AG04449 (cell line): ENCODE results near the gene ASB1.

Experiments
- CTCF ChIA-PET: fragments of 350-600 bp; formaldehyde crosslinking; extraction: SDS; loops from one replicate; lab custom pipeline; 2021; ENCODE audit warnings: antibody characterized with exemption; lab: Yijun Ruan, JAX
- POLR2A ChIA-PET: fragments of 400-600, 350-600 bp; formaldehyde crosslinking; extraction: SDS; loops from one replicate; lab custom pipeline; 2020; ENCODE audit warnings: antibody characterized with exemption, inconsistent platforms; lab: Yijun Ruan, JAX
- DNase-seq: peaks from one replicate; pipeline ENCODE4 v3.0.0-alpha.2; 2010; ENCODE audit warnings: low read depth, low spot score
- H3K4me3 ChIP-seq: 2 replicates; pipeline ENCODE4 v1.5.1; 2011; ENCODE audit warnings: low read depth, mild to moderate bottlenecking, control low read depth, low read length
- TF ChIP-seq, protein P1 (sequence below): IDR thresholded peaks from one replicate; pipeline ENCODE4 v1.5.1; 2011; ENCODE audit warnings: mild to moderate bottlenecking, moderate library complexity, low read length, control low read depth, inconsistent platforms; ENCODE audit not compliant: insufficient read depth; ENCODE audit errors: missing control alignments

Gene ASB1

GRCh38 chr2:238493880-238494572, 67.3 kb downstream of the ASB1 start:
- TF ChIP-seq, protein P1, sequence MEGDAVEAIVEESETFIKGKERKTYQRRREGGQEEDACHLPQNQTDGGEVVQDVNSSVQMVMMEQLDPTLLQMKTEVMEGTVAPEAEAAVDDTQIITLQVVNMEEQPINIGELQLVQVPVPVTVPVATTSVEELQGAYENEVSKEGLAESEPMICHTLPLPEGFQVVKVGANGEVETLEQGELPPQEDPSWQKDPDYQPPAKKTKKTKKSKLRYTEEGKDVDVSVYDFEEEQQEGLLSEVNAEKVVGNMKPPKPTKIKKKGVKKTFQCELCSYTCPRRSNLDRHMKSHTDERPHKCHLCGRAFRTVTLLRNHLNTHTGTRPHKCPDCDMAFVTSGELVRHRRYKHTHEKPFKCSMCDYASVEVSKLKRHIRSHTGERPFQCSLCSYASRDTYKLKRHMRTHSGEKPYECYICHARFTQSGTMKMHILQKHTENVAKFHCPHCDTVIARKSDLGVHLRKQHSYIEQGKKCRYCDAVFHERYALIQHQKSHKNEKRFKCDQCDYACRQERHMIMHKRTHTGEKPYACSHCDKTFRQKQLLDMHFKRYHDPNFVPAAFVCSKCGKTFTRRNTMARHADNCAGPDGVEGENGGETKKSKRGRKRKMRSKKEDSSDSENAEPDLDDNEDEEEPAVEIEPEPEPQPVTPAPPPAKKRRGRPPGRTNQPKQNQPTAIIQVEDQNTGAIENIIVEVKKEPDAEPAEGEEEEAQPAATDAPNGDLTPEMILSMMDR, result no peak
- DNase-seq, result no peak
- ChIA-PET CTCF (interaction anchor here (1.1 to 3.8 kb wide), 5 partner anchors 10 to 123 kb away, joined by 3 to 19 read pairs (median 7); no protein-coding TSS in a partner anchor), POLR2A (no interaction called here)
- H3K4me3 ChIP-seq, result no peak overlapping the region

GRCh38 chr2:238494573-238494961, 67.8 kb downstream of the ASB1 start:
- TF ChIP-seq, protein P1, result no peak
- H3K4me3 ChIP-seq, result no peak overlapping the region
- ChIA-PET CTCF (interaction anchor here (1.4 to 3.8 kb wide), 3 partner anchors 14 to 124 kb away, joined by 4 to 19 read pairs (median 7); no protein-coding TSS in a partner anchor), POLR2A (no interaction called here)
- no peak for DNase-seq

DNA sequence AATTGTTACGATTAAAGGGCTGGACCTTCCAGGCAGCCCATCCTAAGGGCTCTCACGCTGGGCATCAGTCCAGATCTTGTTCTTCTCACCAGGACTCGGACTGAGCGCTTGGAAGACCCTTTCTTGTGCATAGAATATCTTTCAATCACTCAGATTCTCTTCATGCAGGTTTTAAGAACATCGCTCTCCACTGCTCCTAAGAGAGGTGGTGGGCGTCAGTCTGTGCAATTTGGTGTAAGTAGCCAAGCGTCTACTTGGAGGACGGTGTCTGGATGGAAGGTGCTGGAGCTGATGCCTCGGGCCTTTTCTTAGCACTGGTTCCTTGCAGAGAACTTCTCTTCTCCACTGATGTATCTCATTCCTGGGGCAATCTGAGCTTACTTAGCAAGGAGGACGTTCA, 68.7 kb downstream of the ASB1 start:
- CTCF ChIA-PET, result interaction anchor here (0.6 to 3.8 kb wide), 3 partner anchors 11 to 18 kb away, joined by 3 to 19 read pairs (median 4); no protein-coding TSS in a partner anchor

DNA sequence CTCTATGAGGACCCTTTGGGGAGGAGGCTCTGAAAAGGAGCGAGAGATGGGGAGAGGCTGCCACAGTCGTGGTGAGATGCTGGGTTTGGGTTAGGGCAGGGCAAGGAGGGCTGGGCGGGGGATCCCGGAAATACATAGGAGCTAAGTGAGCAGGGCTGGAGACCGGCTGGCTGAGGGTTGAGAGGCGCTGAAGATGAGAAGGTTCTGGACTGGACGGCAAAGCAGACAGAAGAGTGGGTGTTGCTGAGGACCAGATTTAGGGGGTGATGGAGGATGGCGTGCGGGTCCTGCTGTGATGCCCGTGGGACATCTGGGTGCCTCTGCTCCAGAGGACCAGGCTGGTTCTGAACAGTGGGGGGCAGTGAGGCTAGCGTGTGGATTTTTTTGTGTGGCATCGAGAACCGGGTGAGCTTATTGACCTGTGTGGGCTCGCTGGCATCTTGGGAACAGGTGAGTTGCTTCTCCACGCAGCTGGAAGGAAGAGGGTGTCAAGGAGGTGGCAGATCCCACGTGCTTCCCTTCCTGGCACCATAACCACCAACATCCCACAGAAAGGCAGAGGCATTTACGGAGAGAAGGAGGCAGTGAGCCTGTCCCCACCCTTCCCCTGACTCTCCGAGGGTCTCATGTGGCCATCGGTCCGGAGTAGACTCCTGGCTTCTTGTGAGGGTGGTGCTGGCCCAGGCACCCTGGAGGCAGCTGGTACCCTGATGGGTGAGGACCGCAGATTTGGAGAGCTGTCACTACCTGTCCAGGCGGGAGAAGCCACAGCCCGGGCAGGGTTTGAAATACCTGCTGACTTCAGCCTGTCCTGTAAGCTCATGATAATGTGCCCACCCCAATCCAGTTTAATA, 70.3 kb downstream of the ASB1 start:
- no peak overlapping the region for H3K4me3 ChIP-seq
- ChIA-PET POLR2A (no interaction called here), CTCF (interaction anchor here (0.7 to 1.7 kb wide), 2 partner anchors 15 to 288 kb away, joined by 3 to 11 read pairs; no protein-coding TSS in a partner anchor)
- no peak for DNase-seq
- TF ChIP-seq, protein P1, result no peak

More for the DNA sequence above, 68.7 kb downstream of the ASB1 start:
- H3K4me3 ChIP-seq, result no peak overlapping the region
- TF ChIP-seq, protein P1, result no peak
- POLR2A ChIA-PET, result no interaction called here
- no peak for DNase-seq

DNA sequence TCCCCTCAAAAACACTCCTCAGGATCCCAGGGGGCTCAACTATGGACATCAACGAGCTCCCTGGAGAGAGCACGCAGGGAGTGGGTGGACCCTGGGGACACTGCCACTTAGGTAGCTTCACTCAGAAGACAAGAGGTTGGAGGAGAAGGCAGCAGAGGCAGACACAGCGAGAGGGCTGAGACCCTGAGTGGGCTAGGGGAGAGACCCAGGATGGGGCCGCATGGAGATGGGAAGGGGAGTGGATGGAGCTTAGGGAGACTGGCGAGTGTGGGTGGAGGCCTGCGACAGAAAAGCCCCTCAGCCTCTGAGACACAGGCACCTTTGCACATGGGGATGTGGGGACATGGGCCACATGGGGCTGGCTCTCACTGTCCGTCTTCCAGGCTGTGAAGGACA, 70.9 kb downstream of the ASB1 start:
- ChIA-PET CTCF (interaction anchor here (0.7 to 1.7 kb wide), 2 partner anchors 15 to 288 kb away, joined by 3 to 11 read pairs; no protein-coding TSS in a partner anchor), POLR2A (no interaction called here)
- DNase-seq, result no peak
- TF ChIP-seq, protein P1, result no peak
- no peak overlapping the region for H3K4me3 ChIP-seq
